Upper lobe of right lung (tissue), 1 donor: ENCODE results near the gene HCN3. TPM values are rescaled to one million over a fixed set of nuclear protein-coding genes. Genes with fewer than 3 reads are reported as not detected.

Experiments
- ATAC-seq: fragments of 200-7000 bp; cut with Tn5 transposase; one replicate; pipeline ENCODE4 v1.9.1; 2020; ENCODE audit warnings: mild to moderate bottlenecking, moderate library complexity
- DNase-seq: peaks from one replicate; pipeline ENCODE4 v3.0.0-alpha.2; 2020
- H3K27ac ChIP-seq: fragments of 200-600 bp; one replicate; pipeline ENCODE4 v1.8.0; 2022
- H3K27me3 ChIP-seq: fragments of 200-600 bp; one replicate; pipeline ENCODE4 v1.8.0; 2022; ENCODE audit warnings: mild to moderate bottlenecking
- H3K36me3 ChIP-seq: fragments of 200-600 bp; one replicate; pipeline ENCODE4 v1.8.0; 2022
- H3K4me1 ChIP-seq: fragments of 200-600 bp; one replicate; pipeline ENCODE4 v1.8.0; 2022
- H3K4me3 ChIP-seq: fragments of 200-600 bp; one replicate; pipeline ENCODE4 v1.8.0; 2022; ENCODE audit warnings: mild to moderate bottlenecking
- H3K9me3 ChIP-seq: fragments of 200-600 bp; one replicate; pipeline ENCODE4 v1.8.0; 2022
- intact Hi-C: fragments of 100-400 bp; cut with DNase I; formaldehyde crosslinking; loops from one replicate; pipeline ENCODE4 v1.11.0; 2022
- total RNA-seq: library from RNA; stranded (reverse); fragmentation: NEBNext Ultra II Directional; extraction: Animal tissue kit (Norgen Biotek cat#: 25700); gene quantifications from one replicate; pipeline ENCODE4 v1.2.1, GENCODE V29; 2021
- TF ChIP-seq, protein P1 (sequence below): fragments of 200-600 bp; IDR thresholded peaks from one replicate; pipeline ENCODE4 v1.8.0; 2022; ENCODE audit warnings: antibody characterized with exemption
- donor health status: DM: no; HTN: yes; CAD: no; lungs with severe emphysema.

The HCN3 gene
- total RNA-seq, 1 donor from 2014 or later, result 2.6 TPM

DNA sequence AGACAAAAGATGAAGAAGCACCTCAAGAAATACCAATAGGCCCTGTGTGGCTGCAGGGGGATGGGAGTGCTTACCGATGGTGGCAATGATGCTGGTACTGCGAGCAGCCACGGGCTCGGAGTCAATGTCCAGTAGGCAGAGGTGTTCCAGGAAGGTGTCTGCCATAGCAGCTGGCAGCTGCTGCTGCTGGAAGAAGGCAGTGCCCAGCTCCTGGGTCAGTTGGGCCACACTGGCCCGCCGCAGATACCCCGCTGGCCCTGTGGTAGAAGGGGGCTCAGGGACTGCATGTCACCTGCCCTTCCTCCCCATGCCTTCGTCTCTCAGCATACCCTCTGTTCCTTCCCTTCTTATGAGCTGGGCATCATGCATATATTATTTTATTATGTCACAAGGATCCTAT is 22.8 kb downstream of the HCN3 start:
- no peak for ATAC-seq

DNA sequence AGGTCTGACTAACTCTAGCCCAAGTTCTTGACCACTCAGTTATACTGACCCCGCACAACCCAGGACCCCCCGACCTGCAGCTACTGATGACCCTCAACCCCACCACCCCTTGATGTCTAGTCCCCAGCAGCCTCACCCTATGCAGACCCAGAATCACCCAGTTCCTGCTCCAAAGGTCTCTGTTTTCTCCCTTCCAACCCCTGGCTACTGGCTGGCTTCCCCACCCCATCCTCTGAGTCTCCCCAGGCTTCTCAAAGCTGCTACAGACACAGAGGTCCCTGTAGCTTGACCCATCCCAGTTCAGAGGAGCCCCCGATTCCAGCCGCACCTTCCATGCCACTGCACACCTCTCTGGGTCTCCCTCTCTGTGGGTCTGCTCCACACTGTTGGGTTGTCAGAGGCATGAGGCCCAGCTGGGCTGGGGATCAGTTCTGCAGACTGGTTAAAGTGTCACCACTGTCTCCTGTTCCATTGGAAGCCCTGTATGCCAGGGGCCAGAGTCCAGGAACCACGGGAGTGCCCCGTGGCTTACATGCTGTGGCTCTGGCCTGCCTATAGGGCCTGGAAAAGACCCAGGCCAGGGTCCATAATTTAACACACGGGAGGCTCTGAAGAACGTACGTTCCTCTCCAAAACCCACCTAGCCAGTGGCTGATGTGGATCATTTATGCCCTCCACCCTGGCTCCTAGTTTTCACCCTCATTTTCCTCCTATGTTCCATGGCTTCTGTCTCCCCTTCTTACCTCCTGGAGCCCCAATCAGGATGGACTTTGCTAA is 23.5 kb downstream of the HCN3 start:
- DNase-seq (no peak), ATAC-seq (no peak)
- TF ChIP-seq, protein P1, sequence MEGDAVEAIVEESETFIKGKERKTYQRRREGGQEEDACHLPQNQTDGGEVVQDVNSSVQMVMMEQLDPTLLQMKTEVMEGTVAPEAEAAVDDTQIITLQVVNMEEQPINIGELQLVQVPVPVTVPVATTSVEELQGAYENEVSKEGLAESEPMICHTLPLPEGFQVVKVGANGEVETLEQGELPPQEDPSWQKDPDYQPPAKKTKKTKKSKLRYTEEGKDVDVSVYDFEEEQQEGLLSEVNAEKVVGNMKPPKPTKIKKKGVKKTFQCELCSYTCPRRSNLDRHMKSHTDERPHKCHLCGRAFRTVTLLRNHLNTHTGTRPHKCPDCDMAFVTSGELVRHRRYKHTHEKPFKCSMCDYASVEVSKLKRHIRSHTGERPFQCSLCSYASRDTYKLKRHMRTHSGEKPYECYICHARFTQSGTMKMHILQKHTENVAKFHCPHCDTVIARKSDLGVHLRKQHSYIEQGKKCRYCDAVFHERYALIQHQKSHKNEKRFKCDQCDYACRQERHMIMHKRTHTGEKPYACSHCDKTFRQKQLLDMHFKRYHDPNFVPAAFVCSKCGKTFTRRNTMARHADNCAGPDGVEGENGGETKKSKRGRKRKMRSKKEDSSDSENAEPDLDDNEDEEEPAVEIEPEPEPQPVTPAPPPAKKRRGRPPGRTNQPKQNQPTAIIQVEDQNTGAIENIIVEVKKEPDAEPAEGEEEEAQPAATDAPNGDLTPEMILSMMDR, result no peak
- Histone ChIP-seq H3K4me1 (no peaks in the 10 kb centered on the region), H3K27me3 (peaks cover 14% of the 10 kb centered on the region), H3K36me3 (no peaks in the 10 kb centered on the region), H3K27ac (no peak overlapping the region), H3K4me3 (no peak overlapping the region), H3K9me3 (no peaks in the 10 kb centered on the region)
- intact Hi-C loops, result no loop called here

More for the DNA sequence above, 22.8 kb downstream of the HCN3 start:
- H3K4me1 ChIP-seq, result no peaks in the 10 kb centered on the region
- no peak overlapping the region for H3K4me3 ChIP-seq
- no peaks in the 10 kb centered on the region for H3K36me3 ChIP-seq
- no peaks in the 10 kb centered on the region for H3K9me3 ChIP-seq
- H3K27me3 ChIP-seq, result peaks cover 22% of the 10 kb centered on the region
- H3K27ac ChIP-seq, result no peak overlapping the region
- no peak for DNase-seq
- TF ChIP-seq, protein P1, result no peak
- intact Hi-C loops, result no loop called here

- Histone ChIP-seq H3K4me1 (no peaks in the 10 kb centered on the region), H3K4me3 (no peak within 1 kb of the TSS), H3K27me3 (peaks cover 8% of the 10 kb centered on the region), H3K27ac (no peak within 1 kb of the TSS), H3K36me3 (no peaks in the 10 kb centered on the region), H3K9me3 (no peaks in the 10 kb centered on the region)
- intact Hi-C loops, result no loop called here
- no peak for ATAC-seq
- no peak for DNase-seq
- TF ChIP-seq, protein P1, result no peak
These were observed 24.1 kb downstream of the HCN3 start, which contains the start of gene PKLR for GRCh38 chr1:155301342-155301841. Gene PKLR (minus strand): TSS chr1:155301438. CDS start chr1:155301395, 43 bp downstream.

- ATAC-seq (no peak), DNase-seq (no peak)
- TF ChIP-seq, protein P1, result no peak
- Histone ChIP-seq H3K27ac (no peak overlapping the region), H3K4me3 (no peak overlapping the region), H3K4me1 (peaks cover 4% of the 10 kb centered on the region), H3K9me3 (no peaks in the 10 kb centered on the region), H3K27me3 (no peaks in the 10 kb centered on the region), H3K36me3 (no peaks in the 10 kb centered on the region)
- intact Hi-C loops, result no loop called here
These were observed 27.3 kb downstream of the HCN3 start for GRCh38 chr1:155304558-155305063.

- Histone ChIP-seq H3K27me3 (no peaks in the 10 kb centered on the region), H3K4me1 (peaks cover 16% of the 10 kb centered on the region), H3K4me3 (no peak overlapping the region), H3K36me3 (no peaks in the 10 kb centered on the region), H3K9me3 (no peaks in the 10 kb centered on the region), H3K27ac (no peak overlapping the region)
- ATAC-seq (no peak), DNase-seq (no peak)
- intact Hi-C loops, result no loop called here
- TF ChIP-seq, protein P1, result no peak
These were observed 28.7 kb downstream of the HCN3 start for GRCh38 chr1:155305881-155306391.
